ENCODE results near the gene RAC3. TPM values are rescaled to one million over a fixed set of nuclear protein-coding genes. Genes with fewer than 3 reads are reported as not detected.

RAC3 gene
- total RNA-seq, 1 donor from 2014 or later, result not detected

GRCh38 chr17:82008941-82009405 lies 22.5 kb upstream of the RAC3 start:
- H3K4me1 ChIP-seq, result peaks cover 16 to 45% of the 10 kb centered on the region in 2 donors
- intact Hi-C loops (cut with DNase I), result no loop called here
- no peaks in the 10 kb centered on the region for H3K27me3 ChIP-seq
- no peaks in the 10 kb centered on the region for H3K36me3 ChIP-seq
- DNase-seq (ENCODE audit: low spot score in 2 of 2), result no peak
- no peak for TF ChIP-seq CTCF (IDR thresholded peaks at IDR 0.05)
- H3K4me3 ChIP-seq, result no peak overlapping the region
- H3K9me3 ChIP-seq, result no peaks in the 10 kb centered on the region
- H3K27ac ChIP-seq, result no peak overlapping the region

- no peaks in the 10 kb centered on the region for H3K27me3 ChIP-seq
- no peak overlapping the region for H3K27ac ChIP-seq
- DNase-seq (ENCODE audit: low spot score in 2 of 2), result no peak
- intact Hi-C loops (cut with DNase I), result no loop called here
- H3K4me3 ChIP-seq, result no peak overlapping the region
- H3K36me3 ChIP-seq, result no peaks in the 10 kb centered on the region
- H3K9me3 ChIP-seq, result no peaks in the 10 kb centered on the region
- peaks cover 13 to 41% of the 10 kb centered on the region in 2 donors for H3K4me1 ChIP-seq
- TF ChIP-seq CTCF (IDR thresholded peaks at IDR 0.05), result no peak
Measured at GRCh38 chr17:82009413-82009812, 22.1 kb upstream of the RAC3 start.

GRCh38 chr17:82010575-82011525 lies 20.6 kb upstream of the RAC3 start:
- peaks cover 13 to 32% of the 10 kb centered on the region in 2 donors for H3K4me1 ChIP-seq
- no peaks in the 10 kb centered on the region for H3K27me3 ChIP-seq
- intact Hi-C loops (cut with DNase I), result no loop called here
- no peak overlapping the region for H3K4me3 ChIP-seq
- no peak for TF ChIP-seq CTCF (IDR thresholded peaks at IDR 0.05)
- H3K27ac ChIP-seq, result no peak overlapping the region
- H3K9me3 ChIP-seq, result no peaks in the 10 kb centered on the region
- no peaks in the 10 kb centered on the region for H3K36me3 ChIP-seq
- DNase-seq (ENCODE audit: low spot score in 2 of 2), result no peak

- TF ChIP-seq CTCF (IDR thresholded peaks at IDR 0.05), result no peak
- no peak for DNase-seq (ENCODE audit: low spot score in 2 of 2)
- Histone ChIP-seq H3K27ac (peak overlapping the region; percentile 81 to 83), H3K9me3 (no peaks in the 10 kb centered on the region), H3K4me3 (no peak overlapping the region), H3K27me3 (no peaks in the 10 kb centered on the region), H3K36me3 (no peaks in the 10 kb centered on the region), H3K4me1 (peaks cover 11 to 26% of the 10 kb centered on the region in 2 donors)
- intact Hi-C loops (cut with DNase I), result no loop called here
Measured at GRCh38 chr17:82011617-82012187, 19.8 kb upstream of the RAC3 start.

- TF ChIP-seq CTCF (IDR thresholded peaks at IDR 0.05), result no peak
- intact Hi-C loops (cut with DNase I), result no loop called here
- Histone ChIP-seq H3K27me3 (no peaks in the 10 kb centered on the region), H3K4me3 (no peak overlapping the region), H3K27ac (peak overlapping the region; percentile 81 to 83), H3K36me3 (no peaks in the 10 kb centered on the region), H3K4me1 (peaks cover 7 to 20% of the 10 kb centered on the region in 2 donors), H3K9me3 (no peaks in the 10 kb centered on the region)
- no peak for DNase-seq (ENCODE audit: low spot score in 2 of 2)
Measured at GRCh38 chr17:82012261-82012639, 19.2 kb upstream of the RAC3 start.

Data from ascending aorta (tissue), 2 donors.